Body of pancreas (tissue), 4 donors: Measurements from ENCODE around the gene DAO. TPM values are rescaled to one million over a fixed set of nuclear protein-coding genes. Genes with fewer than 3 reads are reported as not detected.
A peak's percentile ranks its signal among the peaks of the same experiment; 100 is the strongest.

ENCODE experiments used
- ATAC-seq: fragments of 150-250 bp; one replicate; pipeline ENCODE4 v1.9.1; 2016
- DNase-seq, 4 donors: peaks; one replicate each; pipeline ENCODE4 v3.0.0-alpha.2; 2019
- H3K27ac ChIP-seq, 4 donors: fragments of 200-600 bp; sonication (generic); 1 replicate in 3 of 4; 2 replicates in 1 of 4; pipeline versions ENCODE4 v1.5.1 to v1.6.1; 2016 to 2019; ENCODE audit warnings: mild to moderate bottlenecking in 1 of 4, mixed read lengths in 1 of 4, moderate library complexity in 1 of 4
- H3K27me3 ChIP-seq, 2 donors: fragments of 200-600 bp; sonication (generic); one replicate each; pipeline ENCODE4 v1.6.0; 2016; ENCODE audit warnings: mild to moderate bottlenecking in 1 of 2
- H3K36me3 ChIP-seq, 2 donors: fragments of 200-600 bp; sonication (generic); replicated peaks in 1 of 2; 2 replicates each; pipeline ENCODE4 v1.5.1; 2016; ENCODE audit warnings: low read depth in 2 of 2; ENCODE audit not compliant: insufficient read depth in 1 of 2
- H3K4me1 ChIP-seq: fragments of 200-600 bp; sonication (generic); one replicate; pipeline ENCODE4 v1.6.0; 2016
- H3K4me3 ChIP-seq, 2 donors: fragments of 200-600 bp; sonication (generic); 1 replicate in 1 of 2; 2 replicates in 1 of 2; pipeline ENCODE4 v1.5.1; 2016 to 2019
- H3K9me3 ChIP-seq, 3 donors: fragments of 200-600 bp; sonication (generic); 1 replicate in 2 of 3; 2 replicates in 1 of 3; pipeline ENCODE4 v1.5.1; 2016
- POLR2A ChIP-seq, 3 donors: fragments of 450-650 bp; IDR thresholded peaks; one replicate each; pipeline ENCODE4 v1.6.1; 2016; ENCODE audit warnings: antibody characterized with exemption in 3 of 3, mild to moderate bottlenecking in 2 of 3
- WGBS, 2 donors: methylation state at CpG; one replicate each; pipeline ENCODE4 v1.1.5; 2017; 5-methylcytosine and 5-hydroxymethylcytosine counted together
- intact Hi-C: fragments of 100-400 bp; cut with DNase I; formaldehyde crosslinking; loops from one replicate; pipeline ENCODE4 v1.15.1; 2023
- total RNA-seq, 2 donors: library from RNA; depleted of rRNA; stranded (reverse); fragments of >200 nt; gene quantifications; one replicate each; pipeline ENCODE4 v1.1.0, GENCODE V29; 2016
- TF ChIP-seq, protein P1 (sequence below), 7 experiments: fragments of 450-650 bp in 4 of 7; fragments of 200-600 bp in 3 of 7; sonication (generic) in 3 of 7; IDR thresholded peaks; one replicate each; pipeline ENCODE4 v1.5.1; 2016 to 2019; ENCODE audit warnings: antibody characterized with exemption in 7 of 7

The DAO gene
- total RNA-seq, 2 donors from 2014 or later: not detected

DNA sequence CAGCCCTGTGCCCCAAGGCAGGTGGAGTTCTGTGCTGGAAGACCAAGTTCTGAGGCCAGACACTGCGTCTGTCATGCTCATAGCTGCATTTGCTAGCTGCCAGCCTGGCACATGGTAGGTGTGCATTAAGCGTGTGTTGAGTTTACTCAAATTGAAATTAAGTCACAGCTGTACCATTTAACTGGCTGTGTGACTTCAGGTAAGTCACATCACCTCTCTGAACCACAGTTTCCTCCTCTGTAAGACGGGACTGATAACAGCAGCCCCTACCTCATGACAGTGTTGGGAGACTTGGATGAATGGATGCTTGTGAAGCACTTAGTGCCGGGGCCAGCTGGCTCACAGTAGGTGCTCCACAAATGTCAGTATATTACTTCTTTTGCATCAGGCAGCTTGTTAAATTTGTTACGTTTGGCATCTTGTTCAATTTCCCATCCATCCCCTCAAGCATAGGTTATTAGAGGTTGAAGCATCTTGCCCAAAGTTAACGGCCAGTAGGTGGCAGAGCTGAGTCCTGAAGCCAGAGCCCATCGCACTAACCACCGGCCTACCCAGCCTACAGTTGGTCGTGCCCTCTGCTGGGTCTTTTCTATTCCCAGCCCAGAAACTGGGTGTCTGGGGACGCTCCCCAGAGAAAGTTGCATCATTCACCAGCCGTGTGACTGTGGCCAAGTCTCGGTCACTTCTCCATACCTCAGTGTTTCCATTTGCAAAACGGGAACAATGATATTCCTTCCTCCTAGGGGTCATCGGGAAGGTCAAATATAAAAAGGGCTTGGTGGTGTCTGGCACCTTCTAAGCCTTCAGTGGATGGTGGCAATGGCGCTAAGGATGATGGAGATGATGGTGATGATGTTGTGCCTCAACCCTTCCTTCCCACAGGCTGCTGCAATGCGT, 4.5 kb downstream of the DAO start:
- TF ChIP-seq, protein P1, sequence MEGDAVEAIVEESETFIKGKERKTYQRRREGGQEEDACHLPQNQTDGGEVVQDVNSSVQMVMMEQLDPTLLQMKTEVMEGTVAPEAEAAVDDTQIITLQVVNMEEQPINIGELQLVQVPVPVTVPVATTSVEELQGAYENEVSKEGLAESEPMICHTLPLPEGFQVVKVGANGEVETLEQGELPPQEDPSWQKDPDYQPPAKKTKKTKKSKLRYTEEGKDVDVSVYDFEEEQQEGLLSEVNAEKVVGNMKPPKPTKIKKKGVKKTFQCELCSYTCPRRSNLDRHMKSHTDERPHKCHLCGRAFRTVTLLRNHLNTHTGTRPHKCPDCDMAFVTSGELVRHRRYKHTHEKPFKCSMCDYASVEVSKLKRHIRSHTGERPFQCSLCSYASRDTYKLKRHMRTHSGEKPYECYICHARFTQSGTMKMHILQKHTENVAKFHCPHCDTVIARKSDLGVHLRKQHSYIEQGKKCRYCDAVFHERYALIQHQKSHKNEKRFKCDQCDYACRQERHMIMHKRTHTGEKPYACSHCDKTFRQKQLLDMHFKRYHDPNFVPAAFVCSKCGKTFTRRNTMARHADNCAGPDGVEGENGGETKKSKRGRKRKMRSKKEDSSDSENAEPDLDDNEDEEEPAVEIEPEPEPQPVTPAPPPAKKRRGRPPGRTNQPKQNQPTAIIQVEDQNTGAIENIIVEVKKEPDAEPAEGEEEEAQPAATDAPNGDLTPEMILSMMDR (IDR thresholded peaks at IDR 0.05): peak; percentile 17 to 59 (median 52)
- TF ChIP-seq POLR2A (IDR thresholded peaks at IDR 0.05): no peak
- DNase-seq: peak; percentile 58 to 77 (median 72)
- intact Hi-C loops: loop anchor here (10.0 kb wide), 1 partner anchor 210 kb away; the partner anchor contains the start of genes ALKBH2 and UNG
- no peaks in the 10 kb centered on the region for H3K9me3 ChIP-seq
- 42 to 54% methylated on average over 13 to 16 of the region's 16 CpGs for WGBS, 2 donors
- no peak for ATAC-seq
- no peaks in the 10 kb centered on the region for H3K36me3 ChIP-seq
- H3K27ac ChIP-seq: no peak overlapping the region
- H3K4me3 ChIP-seq: no peak overlapping the region
- H3K27me3 ChIP-seq: no peaks in the 10 kb centered on the region
- H3K4me1 ChIP-seq: no peaks in the 10 kb centered on the region

DNA sequence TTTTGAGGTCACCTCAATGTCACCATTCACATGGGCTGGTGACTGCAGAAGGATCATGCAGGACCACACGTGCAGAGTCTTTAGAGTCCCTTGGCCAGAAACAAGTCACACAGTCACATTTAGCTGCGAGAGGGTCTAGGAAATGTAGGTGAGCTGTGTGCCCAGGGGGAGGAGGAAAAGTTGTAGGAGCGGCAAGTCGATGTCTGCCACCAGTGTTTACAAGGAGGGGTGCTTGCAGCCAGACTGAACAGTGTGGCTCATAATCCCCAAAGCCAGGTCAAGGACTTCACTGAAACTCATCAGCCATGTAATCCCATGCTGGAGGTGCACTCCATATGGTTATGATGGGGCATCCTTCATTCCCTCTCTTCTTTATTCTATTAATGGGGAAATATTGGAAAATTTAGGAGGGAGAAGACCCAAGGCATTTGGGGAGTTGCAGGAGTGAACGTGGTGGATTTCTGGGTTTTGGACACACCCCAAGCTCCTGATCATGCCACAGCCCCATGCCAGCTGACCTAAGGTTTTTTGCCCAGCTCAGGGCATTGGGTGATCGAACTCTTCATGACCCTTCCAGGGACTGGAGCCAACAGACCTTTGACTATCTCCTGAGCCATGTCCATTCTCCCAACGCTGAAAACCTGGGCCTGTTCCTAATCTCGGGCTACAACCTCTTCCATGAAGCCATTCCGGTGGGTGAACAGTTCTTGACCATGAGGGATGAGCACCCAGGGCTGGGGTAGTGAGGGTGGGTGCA, 7.2 kb downstream of the DAO start:
- Histone ChIP-seq H3K9me3 (no peaks in the 10 kb centered on the region), H3K27me3 (no peaks in the 10 kb centered on the region), H3K4me1 (no peaks in the 10 kb centered on the region), H3K27ac (no peak overlapping the region), H3K36me3 (no peaks in the 10 kb centered on the region), H3K4me3 (no peak overlapping the region)
- ATAC-seq: no peak
- TF ChIP-seq, protein P1 (IDR thresholded peaks at IDR 0.05): no peak
- no peak for TF ChIP-seq POLR2A (IDR thresholded peaks at IDR 0.05)
- intact Hi-C loops: loop anchor here (10.0 kb wide), 1 partner anchor 208 kb away; the partner anchor contains the start of genes ALKBH2 and UNG
- 71 to 78% methylated on average over 9 of the region's 9 CpGs for WGBS, 2 donors
- no peak for DNase-seq

DNA sequence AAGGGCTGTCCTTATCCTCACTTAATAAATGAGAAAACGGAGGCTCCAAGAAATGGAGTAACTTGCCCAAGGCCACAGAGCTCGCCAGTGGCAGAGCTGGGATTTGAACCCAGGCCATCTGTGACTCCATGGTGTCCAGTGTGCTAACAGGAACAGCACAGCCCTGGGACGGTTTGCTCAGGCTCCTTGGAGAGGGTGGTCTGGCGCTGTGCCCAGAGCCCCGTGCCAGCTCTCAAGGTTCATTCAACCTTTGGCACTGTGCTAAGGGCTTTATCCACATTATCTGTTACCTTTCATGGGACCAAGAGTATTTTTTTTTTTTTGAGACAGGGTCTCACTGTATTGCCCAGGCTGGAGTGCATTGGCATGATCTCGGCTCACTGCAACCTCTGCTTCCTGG, 8.1 kb downstream of the DAO start:
- H3K9me3 ChIP-seq: no peaks in the 10 kb centered on the region
- DNase-seq (peak; percentile 13 to 55 (median 18)), ATAC-seq (no peak)

DNA sequence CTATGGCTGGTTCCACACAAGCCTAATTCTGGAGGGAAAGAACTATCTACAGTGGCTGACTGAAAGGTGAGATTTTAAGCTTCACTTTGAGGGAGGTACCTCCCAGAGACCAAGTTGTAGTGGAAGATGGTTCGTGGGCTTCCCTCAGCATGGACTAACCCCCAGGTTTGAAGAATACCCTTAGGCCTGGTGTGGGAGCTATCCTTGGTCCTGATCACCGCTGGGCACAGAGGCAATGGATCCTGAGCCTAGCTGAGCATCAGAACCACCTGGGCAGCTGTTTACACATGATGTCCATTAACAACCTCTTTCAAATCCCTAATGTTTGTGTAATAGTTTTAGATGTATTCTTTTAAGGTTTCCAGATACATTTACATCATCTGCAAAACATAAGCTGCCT, 10.3 kb downstream of the DAO start:
- H3K4me3 ChIP-seq: no peak overlapping the region
- H3K4me1 ChIP-seq: no peaks in the 10 kb centered on the region
- no peaks in the 10 kb centered on the region for H3K36me3 ChIP-seq
- no peak overlapping the region for H3K27ac ChIP-seq
- no peaks in the 10 kb centered on the region for H3K9me3 ChIP-seq
- intact Hi-C loops: no loop called here
- DNase-seq: no peak
- ATAC-seq: no peak
- H3K27me3 ChIP-seq: no peaks in the 10 kb centered on the region
- TF ChIP-seq POLR2A (IDR thresholded peaks at IDR 0.05): no peak
- TF ChIP-seq, protein P1 (IDR thresholded peaks at IDR 0.05): no peak
- WGBS, 2 donors: 74% methylated on average over 2 of the region's 2 CpGs; no CpG with 5 or more reads in 1 of the 2 donors

More for the DNA sequence above, 8.1 kb downstream of the DAO start:
- Histone ChIP-seq H3K4me1 (no peaks in the 10 kb centered on the region), H3K27ac (no peak overlapping the region), H3K27me3 (no peaks in the 10 kb centered on the region), H3K36me3 (no peaks in the 10 kb centered on the region), H3K4me3 (no peak overlapping the region)
- intact Hi-C loops: loop anchor here (10.0 kb wide), 1 partner anchor 207 kb away; the partner anchor contains the start of genes ALKBH2 and UNG
- 30 to 43% methylated on average over 6 of the region's 6 CpGs for WGBS, 2 donors
- no peak for TF ChIP-seq POLR2A (IDR thresholded peaks at IDR 0.05)
- TF ChIP-seq, protein P1 (IDR thresholded peaks at IDR 0.05): no peak
